OCI-LY7 (cell line): ENCODE measurements around the gene SPATA6.

Experiments
- CTCF ChIP-seq: fragments of 200-600 bp; sonication (generic); conservative IDR thresholded peaks from 2 replicates; pipeline ENCODE4 v1.5.1; 2014; ENCODE audit warnings: mild to moderate bottlenecking, antibody characterized with exemption, low read length, moderate library complexity, mixed read lengths
- EZH2phosphoT487 ChIP-seq: fragments of 200-600 bp; sonication (generic); IDR thresholded peaks from 2 replicates; pipeline ENCODE4 v1.6.1; 2018; ENCODE audit warnings: low read depth, borderline replicate concordance, mild to moderate bottlenecking, mixed run types, antibody characterized with exemption, low read length, moderate library complexity, mixed read lengths

GRCh38 chr1:48495166-48495565 lies 23.2 kb upstream of the SPATA6 start:
- TF ChIP-seq CTCF (no peak), EZH2phosphoT487 (no peak)
